C4-2B (cell line): Measurements from ENCODE around the gene CTSH.

Experiments
- CTCF ChIP-seq: fragments of 450-650 bp; conservative IDR thresholded peaks from 2 replicates; pipeline ENCODE4 v1.5.1; 2017; ENCODE audit warnings: mild to moderate bottlenecking
- ZFX ChIP-seq: fragments of 450-650 bp; IDR thresholded peaks from 2 replicates; pipeline ENCODE4 v1.6.1; 2017

GRCh38 chr15:78932258-78932808 is 12.5 kb downstream of the CTSH start:
- TF ChIP-seq CTCF (no peak), ZFX (no peak)
